ENCODE results near the gene C9orf152. TPM values are rescaled to one million over a fixed set of nuclear protein-coding genes. Genes with fewer than 3 reads are reported as not detected.

C9orf152 gene
- total and polyA plus RNA-seq, 2 of the 13 experiments (the other 11 are each of a cell fraction or from before 2014, with no cell fraction given): 0.24 to 0.48 TPM

DNA sequence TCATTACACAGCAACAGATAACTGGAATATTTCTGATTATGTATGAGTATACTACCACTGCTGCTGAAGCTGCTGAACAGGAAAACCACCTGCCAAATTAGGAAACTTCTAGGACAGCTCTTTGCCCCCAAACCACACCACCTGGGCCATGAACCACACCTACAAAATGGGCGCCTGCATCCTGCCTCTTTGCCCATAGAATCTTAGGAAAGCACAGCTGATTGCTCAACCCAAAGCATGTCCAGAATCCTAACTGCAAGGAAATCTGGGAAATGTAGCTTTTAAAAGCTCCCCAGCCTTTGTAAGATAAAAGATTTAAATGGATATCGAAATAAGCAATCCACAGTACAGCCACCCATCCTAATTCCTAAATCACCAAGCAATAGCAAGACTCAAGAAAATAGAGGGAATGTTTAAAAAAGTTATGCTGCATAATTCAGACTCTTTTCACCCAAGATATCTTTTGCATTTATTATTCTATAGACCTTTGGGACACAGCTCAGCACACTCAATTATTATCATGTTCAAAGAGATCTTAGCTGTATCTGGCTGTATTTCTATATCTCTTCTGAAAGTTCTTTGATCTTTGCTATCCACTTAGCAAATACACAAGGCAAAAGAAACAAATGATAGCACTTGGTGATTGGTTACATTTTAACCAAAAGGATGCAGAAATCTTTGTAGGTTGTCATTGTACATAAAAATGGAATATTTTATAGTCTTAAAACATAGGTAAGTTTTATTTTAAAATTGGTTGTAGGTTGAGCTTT, 6.8 kb upstream of the C9orf152 start (continued):
- TF ChIP-seq GPN1 (CRISPR knock-in tag; IDR thresholded peaks at IDR 0.05; ENCODE audit: borderline replicate concordance) (no peak), GFI1 (CRISPR knock-in tag; IDR thresholded peaks at IDR 0.05; ENCODE audit: borderline replicate concordance) (peak; percentile 33; the same call in 1 of the 2 replicates), NFIC (IDR thresholded peaks at IDR 0.05; ENCODE audit: low read length) (0 out of 2 replicates have a peak, but pooled peaks have one; percentile 33), FOXP1 (IDR thresholded peaks at IDR 0.05) (no peak), FOXP1 (CRISPR knock-in tag; IDR thresholded peaks at IDR 0.05) (peak; percentile 30; the same call in 1 of the 2 replicates), YY1 (IDR thresholded peaks at IDR 0.05; ENCODE audit: insufficient read depth, insufficient replicate concordance, low read depth, low read length) (peak; percentile 77), NFYB (CRISPR knock-in tag; IDR thresholded peaks at IDR 0.05) (no peak), FOXJ3 (CRISPR knock-in tag; IDR thresholded peaks at IDR 0.05; ENCODE audit: borderline replicate concordance) (peak; percentile 30; the same call in 1 of the 2 replicates), GATAD2A (CRISPR knock-in tag; IDR thresholded peaks at IDR 0.05) (peak; percentile 2; the same call in 1 of the 2 replicates), ZZZ3 (CRISPR knock-in tag; IDR thresholded peaks at IDR 0.05; ENCODE audit: borderline replicate concordance) (no peak), ZMYM3 (CRISPR knock-in tag; IDR thresholded peaks at IDR 0.05) (no peak), CEBPB (IDR thresholded peaks at IDR 0.05; ENCODE audit: borderline replicate concordance, low read depth, low read length) (peak; percentile 84; the same call in 1 of the 2 replicates), TFAP4 (IDR thresholded peaks at IDR 0.05; ENCODE audit: borderline replicate concordance, low read depth) (peak; percentile 65), ZFP36 (IDR thresholded peaks at IDR 0.05; ENCODE audit: borderline replicate concordance, low read depth, low read length, partially characterized antibody) (no peak), KAT7 (CRISPR knock-in tag; IDR thresholded peaks at IDR 0.05; ENCODE audit: borderline replicate concordance) (0 out of 2 replicates have a peak, but pooled peaks have one; percentile 3), SOX5 (CRISPR knock-in tag; IDR thresholded peaks at IDR 0.05; ENCODE audit: borderline replicate concordance) (peak; percentile 57; the same call in 1 of the 2 replicates), HOXA3 (CRISPR knock-in tag; IDR thresholded peaks at IDR 0.05) (peak; percentile 36; the same call in 1 of the 2 replicates), MTF2 (CRISPR knock-in tag; IDR thresholded peaks at IDR 0.05; ENCODE audit: borderline replicate concordance) (no peak), ZNF772 (CRISPR knock-in tag; IDR thresholded peaks at IDR 0.05) (no peak), MAX (IDR thresholded peaks at IDR 0.05) (peak; percentile 28; the same call in 1 of the 2 replicates), SPEN (CRISPR knock-in tag; IDR thresholded peaks at IDR 0.05; ENCODE audit: low read depth) (no peak), HNF4G (IDR thresholded peaks at IDR 0.05; ENCODE audit: borderline replicate concordance, low read depth, low read length) (peak; percentile 16; the same call in 1 of the 2 replicates), HNF4G (CRISPR knock-in tag; IDR thresholded peaks at IDR 0.05; ENCODE audit: borderline replicate concordance, low read depth) (no peak)
- TF ChIP-seq, protein P1, sequence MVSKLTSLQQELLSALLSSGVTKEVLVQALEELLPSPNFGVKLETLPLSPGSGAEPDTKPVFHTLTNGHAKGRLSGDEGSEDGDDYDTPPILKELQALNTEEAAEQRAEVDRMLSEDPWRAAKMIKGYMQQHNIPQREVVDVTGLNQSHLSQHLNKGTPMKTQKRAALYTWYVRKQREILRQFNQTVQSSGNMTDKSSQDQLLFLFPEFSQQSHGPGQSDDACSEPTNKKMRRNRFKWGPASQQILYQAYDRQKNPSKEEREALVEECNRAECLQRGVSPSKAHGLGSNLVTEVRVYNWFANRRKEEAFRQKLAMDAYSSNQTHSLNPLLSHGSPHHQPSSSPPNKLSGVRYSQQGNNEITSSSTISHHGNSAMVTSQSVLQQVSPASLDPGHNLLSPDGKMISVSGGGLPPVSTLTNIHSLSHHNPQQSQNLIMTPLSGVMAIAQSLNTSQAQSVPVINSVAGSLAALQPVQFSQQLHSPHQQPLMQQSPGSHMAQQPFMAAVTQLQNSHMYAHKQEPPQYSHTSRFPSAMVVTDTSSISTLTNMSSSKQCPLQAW (CRISPR knock-in tag; IDR thresholded peaks at IDR 0.05): no peak
- TF ChIP-seq, protein P2, sequence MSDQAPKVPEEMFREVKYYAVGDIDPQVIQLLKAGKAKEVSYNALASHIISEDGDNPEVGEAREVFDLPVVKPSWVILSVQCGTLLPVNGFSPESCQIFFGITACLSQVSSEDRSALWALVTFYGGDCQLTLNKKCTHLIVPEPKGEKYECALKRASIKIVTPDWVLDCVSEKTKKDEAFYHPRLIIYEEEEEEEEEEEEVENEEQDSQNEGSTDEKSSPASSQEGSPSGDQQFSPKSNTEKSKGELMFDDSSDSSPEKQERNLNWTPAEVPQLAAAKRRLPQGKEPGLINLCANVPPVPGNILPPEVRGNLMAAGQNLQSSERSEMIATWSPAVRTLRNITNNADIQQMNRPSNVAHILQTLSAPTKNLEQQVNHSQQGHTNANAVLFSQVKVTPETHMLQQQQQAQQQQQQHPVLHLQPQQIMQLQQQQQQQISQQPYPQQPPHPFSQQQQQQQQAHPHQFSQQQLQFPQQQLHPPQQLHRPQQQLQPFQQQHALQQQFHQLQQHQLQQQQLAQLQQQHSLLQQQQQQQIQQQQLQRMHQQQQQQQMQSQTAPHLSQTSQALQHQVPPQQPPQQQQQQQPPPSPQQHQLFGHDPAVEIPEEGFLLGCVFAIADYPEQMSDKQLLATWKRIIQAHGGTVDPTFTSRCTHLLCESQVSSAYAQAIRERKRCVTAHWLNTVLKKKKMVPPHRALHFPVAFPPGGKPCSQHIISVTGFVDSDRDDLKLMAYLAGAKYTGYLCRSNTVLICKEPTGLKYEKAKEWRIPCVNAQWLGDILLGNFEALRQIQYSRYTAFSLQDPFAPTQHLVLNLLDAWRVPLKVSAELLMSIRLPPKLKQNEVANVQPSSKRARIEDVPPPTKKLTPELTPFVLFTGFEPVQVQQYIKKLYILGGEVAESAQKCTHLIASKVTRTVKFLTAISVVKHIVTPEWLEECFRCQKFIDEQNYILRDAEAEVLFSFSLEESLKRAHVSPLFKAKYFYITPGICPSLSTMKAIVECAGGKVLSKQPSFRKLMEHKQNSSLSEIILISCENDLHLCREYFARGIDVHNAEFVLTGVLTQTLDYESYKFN (CRISPR knock-in tag; conservative IDR thresholded peaks at IDR 0.05): peak; percentile 76

All from HepG2 (cell line).